Mesenteric fat pad (tissue), 1 donor: Measurements from ENCODE around the gene SMAP2. TPM values are rescaled to one million over a fixed set of nuclear protein-coding genes. Genes with fewer than 3 reads are reported as not detected.
"Not testable (repeated sequence)": the region's sequence is repeated elsewhere in the genome, so short reads cannot be mapped to it uniquely, and the experiment has no call there.

Experiments
- DNase-seq: peaks from one replicate; pipeline ENCODE4 v3.0.0-alpha.2; 2020; ENCODE audit warnings: low spot score
- long read RNA-seq: library from polyadenylated mRNA; unstranded; transcript quantifications from one replicate; pipeline ENCODE4 v2.0.0, GENCODE V29; 2020
- total RNA-seq: library from RNA; stranded (reverse); fragmentation: NEBNext Ultra II Directional; extraction: Animal tissue kit (Norgen Biotek cat#: 25700); gene quantifications from one replicate; pipeline ENCODE4 v1.2.1, GENCODE V29; 2021
- donor health status: DM: yes; HTN: yes; CAD: no.

The SMAP2 gene
- total RNA-seq = 69.7 TPM
- long read RNA-seq, partial matches to known transcripts = 8 of 19 reads
- long read RNA-seq, other reads (novel, unspliced or antisense) = 8 of 19 reads

GRCh38 chr1:40373323-40374283 is at the start of gene SMAP2:
Gene SMAP2, plus strand, starts transcription at chr1:40373727. Its CDS starts 394 bp downstream, at chr1:40374121.
- DNase-seq = peak; percentile 99

GRCh38 chr1:40331403-40331802 is 42.1 kb upstream of the SMAP2 start:
- DNase-seq = not testable (repeated sequence)

GRCh38 chr1:40332695-40333094 is 40.8 kb upstream of the SMAP2 start:
- DNase-seq = no peak

GRCh38 chr1:40337443-40337842 is 36.1 kb upstream of the SMAP2 start:
- no peak for DNase-seq

GRCh38 chr1:40338745-40339419 is 34.6 kb upstream of the SMAP2 start:
- DNase-seq = no peak

- no peak for DNase-seq
These were observed 33.9 kb upstream of the SMAP2 start for GRCh38 chr1:40339420-40340323.

GRCh38 chr1:40341491-40342380 is 31.8 kb upstream of the SMAP2 start:
- no peak for DNase-seq

- not testable (repeated sequence) for DNase-seq
These were observed 31.2 kb upstream of the SMAP2 start for GRCh38 chr1:40342381-40342717.

GRCh38 chr1:40344597-40344996 is 28.9 kb upstream of the SMAP2 start:
- DNase-seq = no peak

- no peak for DNase-seq
These were observed 23.1 kb upstream of the SMAP2 start for GRCh38 chr1:40350391-40350790.

GRCh38 chr1:40351124-40351523 is 22.4 kb upstream of the SMAP2 start:
- no peak for DNase-seq

GRCh38 chr1:40352126-40352525 is 21.4 kb upstream of the SMAP2 start:
- DNase-seq = no peak

- no peak for DNase-seq
These were observed 20.4 kb upstream of the SMAP2 start for GRCh38 chr1:40353082-40353481.

- no peak for DNase-seq
These were observed 15.9 kb upstream of the SMAP2 start for GRCh38 chr1:40357625-40358024.

GRCh38 chr1:40360631-40361030 is 12.9 kb upstream of the SMAP2 start:
- no peak for DNase-seq

- DNase-seq = no peak
These were observed 12.3 kb upstream of the SMAP2 start for GRCh38 chr1:40361201-40361600.

- DNase-seq = no peak
These were observed 11.9 kb upstream of the SMAP2 start for GRCh38 chr1:40361637-40362036.

GRCh38 chr1:40362199-40362598 is 11.3 kb upstream of the SMAP2 start:
- no peak for DNase-seq

- DNase-seq = no peak
These were observed 10.8 kb upstream of the SMAP2 start for GRCh38 chr1:40362699-40363098.

GRCh38 chr1:40363721-40364120 is 9.8 kb upstream of the SMAP2 start:
- no peak for DNase-seq
